ENCODE measurements around the gene CHMP4B. TPM values are rescaled to one million over a fixed set of nuclear protein-coding genes. Genes with fewer than 3 reads are reported as not detected.

Gene CHMP4B
- total RNA-seq, 1 experiment from 2014 or later, result 203 TPM

DNA sequence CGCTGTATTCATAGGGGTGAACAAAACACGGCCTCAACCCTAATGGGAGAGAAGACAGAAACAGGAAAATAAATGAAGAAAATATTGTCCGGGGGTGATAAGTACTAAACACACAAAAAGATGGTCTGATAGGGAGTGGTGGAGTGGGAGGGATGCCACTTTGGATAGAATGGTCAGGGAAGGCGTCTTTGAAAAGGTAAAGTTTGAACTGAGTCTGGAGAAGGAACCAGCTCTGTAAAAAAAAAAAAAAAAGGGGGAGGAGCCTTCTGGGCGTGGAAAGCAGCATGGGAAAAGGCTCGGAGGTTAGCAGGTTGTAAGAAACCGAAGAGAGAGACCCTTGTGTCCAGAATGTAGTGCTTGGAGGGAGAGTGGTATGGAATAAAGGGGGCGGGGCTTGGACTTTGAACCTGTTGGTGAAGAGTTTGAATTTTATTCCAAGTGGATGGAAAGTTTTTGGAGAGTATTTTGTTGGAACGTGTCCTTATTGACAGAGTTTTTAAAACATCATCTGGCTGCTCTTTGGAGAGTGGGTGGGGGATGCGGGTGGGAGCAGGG, 1.8 kb downstream of the CHMP4B start:
- no peaks in the 10 kb centered on the region for H3K27me3 ChIP-seq (replicated peaks; ENCODE audit: control insufficient read depth, insufficient read depth, low read length)
- intact Hi-C loops (cut with micrococcal nuclease; ENCODE audit: unreplicated experiment), result loop anchor here (5.0 kb wide), 2 partner anchors 126 to 141 kb away; partner anchors contain the start of genes E2F1 and NECAB3
- ChIA-PET POLR2A (interaction anchor here (0.6 to 4.5 kb wide), 16 partner anchors 13 to 550 kb away, joined by 3 to 39 read pairs (median 6); partner anchors contain the start of genes ACTL10, EIF2S2 and ZNF341), CTCF (interaction anchor here (0.5 to 3.5 kb wide), 7 partner anchors 13 to 300 kb away, joined by 3 to 20 read pairs (median 4); no protein-coding TSS in a partner anchor)
- peaks cover 34% of the 10 kb centered on the region for H3K4me1 ChIP-seq
- DNase-seq, result peak; percentile 68 to 76
- H3K9me3 Mint-ChIP-seq (ENCODE audit: unreplicated experiment), result no peaks in the 10 kb centered on the region
- H3K36me3 Mint-ChIP-seq (ENCODE audit: insufficient read depth, unreplicated experiment), result peaks cover 33% of the 10 kb centered on the region
- H3K27ac Mint-ChIP-seq (ENCODE audit: unreplicated experiment), result peak overlapping the region; percentile 96
- H3K4me1 Mint-ChIP-seq (ENCODE audit: low read depth, unreplicated experiment), result peaks cover 28% of the 10 kb centered on the region
- BruUV-seq (replicated peaks), result no TSS peak
- H3K27me3 Mint-ChIP-seq (ENCODE audit: insufficient read depth, unreplicated experiment), result no peaks in the 10 kb centered on the region
- peak overlapping the region; percentile 97 for H3K4me3 Mint-ChIP-seq (ENCODE audit: unreplicated experiment)
- H3K4me3 ChIP-seq (ENCODE audit: low read depth, low read length), result peak overlapping the region; percentile 49
- H3K36me3 ChIP-seq (ENCODE audit: control insufficient read depth, insufficient read depth, low read length), result peaks cover 5% of the 10 kb centered on the region; the same call in 1 of the 2 replicates
- TF ChIP-seq, protein P1, sequence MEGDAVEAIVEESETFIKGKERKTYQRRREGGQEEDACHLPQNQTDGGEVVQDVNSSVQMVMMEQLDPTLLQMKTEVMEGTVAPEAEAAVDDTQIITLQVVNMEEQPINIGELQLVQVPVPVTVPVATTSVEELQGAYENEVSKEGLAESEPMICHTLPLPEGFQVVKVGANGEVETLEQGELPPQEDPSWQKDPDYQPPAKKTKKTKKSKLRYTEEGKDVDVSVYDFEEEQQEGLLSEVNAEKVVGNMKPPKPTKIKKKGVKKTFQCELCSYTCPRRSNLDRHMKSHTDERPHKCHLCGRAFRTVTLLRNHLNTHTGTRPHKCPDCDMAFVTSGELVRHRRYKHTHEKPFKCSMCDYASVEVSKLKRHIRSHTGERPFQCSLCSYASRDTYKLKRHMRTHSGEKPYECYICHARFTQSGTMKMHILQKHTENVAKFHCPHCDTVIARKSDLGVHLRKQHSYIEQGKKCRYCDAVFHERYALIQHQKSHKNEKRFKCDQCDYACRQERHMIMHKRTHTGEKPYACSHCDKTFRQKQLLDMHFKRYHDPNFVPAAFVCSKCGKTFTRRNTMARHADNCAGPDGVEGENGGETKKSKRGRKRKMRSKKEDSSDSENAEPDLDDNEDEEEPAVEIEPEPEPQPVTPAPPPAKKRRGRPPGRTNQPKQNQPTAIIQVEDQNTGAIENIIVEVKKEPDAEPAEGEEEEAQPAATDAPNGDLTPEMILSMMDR (IDR thresholded peaks at IDR 0.05; ENCODE audit: insufficient read depth in 1 of 2, low read depth in 1 of 2, low read length in 1 of 2, severe bottlenecking in 1 of 2, unreplicated experiment in 1 of 2), result no peak
- no peaks in the 10 kb centered on the region for H3K9me3 ChIP-seq

DNA sequence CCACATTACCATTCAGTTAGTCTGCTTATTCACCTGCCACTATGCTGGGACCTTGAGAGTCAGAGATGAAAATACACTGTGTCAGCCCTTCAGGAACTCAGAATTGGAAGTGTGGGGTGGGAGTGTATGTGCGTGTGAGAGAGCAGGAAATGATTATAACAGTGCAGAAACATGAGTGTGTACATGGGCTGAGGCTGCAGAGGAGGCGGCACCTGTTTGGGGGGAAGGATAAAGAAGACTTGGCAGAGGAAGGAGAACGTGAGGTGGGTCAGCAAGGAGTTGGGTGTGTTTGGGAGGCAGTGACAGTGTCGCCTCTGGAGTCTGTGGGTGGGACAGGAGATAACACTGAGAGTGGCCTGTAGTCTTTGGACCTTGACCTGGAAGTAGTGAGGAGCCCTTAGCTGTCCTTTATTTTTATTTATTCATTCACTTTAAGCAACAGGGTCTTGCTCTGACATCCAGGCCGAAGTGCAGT, 3.1 kb downstream of the CHMP4B start:
- peak; percentile 43 to 70 for DNase-seq
- BruUV-seq (replicated peaks), result no TSS peak

DNA sequence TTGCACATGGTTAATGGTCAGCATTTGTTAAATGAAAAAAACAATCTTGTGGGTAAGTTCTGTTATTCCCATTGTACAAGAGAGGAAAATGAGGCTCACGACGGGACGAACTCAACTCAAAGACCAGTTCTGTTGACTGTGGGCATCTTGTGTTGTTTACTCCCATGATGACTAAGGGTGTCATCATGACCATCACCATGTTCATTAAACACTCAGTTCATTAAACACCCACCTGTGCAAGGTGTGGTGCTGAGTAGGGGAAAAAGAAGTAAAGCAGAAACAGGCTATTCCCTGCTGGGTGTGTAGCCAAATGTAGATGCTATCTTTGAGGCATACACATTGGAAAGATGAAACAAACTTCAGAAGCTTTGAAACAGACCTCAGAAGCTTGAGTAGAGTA, 4.5 kb downstream of the CHMP4B start:
- TF ChIP-seq, protein P1 (IDR thresholded peaks at IDR 0.05; ENCODE audit: insufficient read depth in 1 of 2, low read depth in 1 of 2, low read length in 1 of 2, severe bottlenecking in 1 of 2, unreplicated experiment in 1 of 2), result no peak
- ChIA-PET POLR2A (no interaction called here), CTCF (no interaction called here)
- Histone ChIP-seq H3K4me3 (ENCODE audit: low read depth, low read length) (no peak overlapping the region), H3K9me3 (no peaks in the 10 kb centered on the region), H3K27me3 (replicated peaks; ENCODE audit: control insufficient read depth, insufficient read depth, low read length) (no peaks in the 10 kb centered on the region), H3K36me3 (ENCODE audit: control insufficient read depth, insufficient read depth, low read length) (peaks cover 5% of the 10 kb centered on the region; the same call in 1 of the 2 replicates), H3K4me1 (peaks cover 31% of the 10 kb centered on the region)
- intact Hi-C loops (cut with micrococcal nuclease; ENCODE audit: unreplicated experiment), result no loop called here
- Mint-ChIP-seq H3K27ac (ENCODE audit: unreplicated experiment) (no peak overlapping the region), H3K36me3 (ENCODE audit: insufficient read depth, unreplicated experiment) (peaks cover 38% of the 10 kb centered on the region), H3K4me1 (ENCODE audit: low read depth, unreplicated experiment) (peaks cover 34% of the 10 kb centered on the region), H3K27me3 (ENCODE audit: insufficient read depth, unreplicated experiment) (no peaks in the 10 kb centered on the region), H3K9me3 (ENCODE audit: unreplicated experiment) (no peaks in the 10 kb centered on the region), H3K4me3 (ENCODE audit: unreplicated experiment) (no peak overlapping the region)
- no peak for DNase-seq
- no TSS peak for BruUV-seq (replicated peaks)

More for the DNA sequence above, 3.1 kb downstream of the CHMP4B start:
- Mint-ChIP-seq H3K27me3 (ENCODE audit: insufficient read depth, unreplicated experiment) (no peaks in the 10 kb centered on the region), H3K4me3 (ENCODE audit: unreplicated experiment) (peak overlapping the region; percentile 39), H3K4me1 (ENCODE audit: low read depth, unreplicated experiment) (peaks cover 28% of the 10 kb centered on the region), H3K36me3 (ENCODE audit: insufficient read depth, unreplicated experiment) (peaks cover 34% of the 10 kb centered on the region), H3K9me3 (ENCODE audit: unreplicated experiment) (no peaks in the 10 kb centered on the region), H3K27ac (ENCODE audit: unreplicated experiment) (peak overlapping the region; percentile 8)
- ChIA-PET CTCF (interaction anchor here (0.9 kb wide), 1 partner anchor 254 kb away, joined by 4 read pairs; no protein-coding TSS in a partner anchor), POLR2A (interaction anchor here (0.5 to 4.5 kb wide), 3 partner anchors 12 to 298 kb away, joined by 3 to 39 read pairs (median 7); partner anchors contain the start of gene EIF2S2)
- Histone ChIP-seq H3K4me1 (peaks cover 34% of the 10 kb centered on the region), H3K36me3 (ENCODE audit: control insufficient read depth, insufficient read depth, low read length) (peaks cover 5% of the 10 kb centered on the region; the same call in 1 of the 2 replicates), H3K27me3 (replicated peaks; ENCODE audit: control insufficient read depth, insufficient read depth, low read length) (no peaks in the 10 kb centered on the region), H3K9me3 (no peaks in the 10 kb centered on the region), H3K4me3 (ENCODE audit: low read depth, low read length) (peak overlapping the region; percentile 9; the same call in 1 of the 2 replicates)
- TF ChIP-seq, protein P1 (IDR thresholded peaks at IDR 0.05; ENCODE audit: insufficient read depth in 1 of 2, low read depth in 1 of 2, low read length in 1 of 2, severe bottlenecking in 1 of 2, unreplicated experiment in 1 of 2), result no peak
- intact Hi-C loops (cut with micrococcal nuclease; ENCODE audit: unreplicated experiment), result loop anchor here (5.0 kb wide), 2 partner anchors 127 to 142 kb away; partner anchors contain the start of genes E2F1 and NECAB3

Data from Caco-2 (cell line).